IMR-90 (cell line): ENCODE results near the gene PKD1L1. TPM values are rescaled to one million over a fixed set of nuclear protein-coding genes. Genes with fewer than 3 reads are reported as not detected.

ENCODE experiments used
- ATAC-seq: fragments of 200-7000 bp; cut with Tn5 transposase; 2 replicates; pipeline ENCODE4 v1.9.1; 2020; ENCODE audit warnings: low read depth, mild to moderate bottlenecking, moderate library complexity
- BruUV-seq: library from RNA; stranded (reverse); fragments of 400-500 nt; replicated peaks from 2 replicates; lab custom pipeline; 2021; lab: Mats Ljungman, UMichigan
- CTCF ChIA-PET: fragments of 300-600 bp; formaldehyde crosslinking; extraction: SDS; loops from one replicate; lab custom pipeline; 2021; ENCODE audit warnings: antibody characterized with exemption; lab: Yijun Ruan, JAX
- POLR2A ChIA-PET: fragments of 300-600 bp; sonication (Branson Sonifier 250); formaldehyde crosslinking; loops from one replicate; lab custom pipeline; 2022; ENCODE audit warnings: antibody characterized with exemption; ENCODE audit not compliant: unreplicated experiment; lab: Charles Lee
- DNase-seq: peaks from one replicate; pipeline ENCODE4 v3.0.0; 2013
- H2AFZ ChIP-seq: replicated peaks from 2 replicates; pipeline ENCODE3; 2013; ENCODE audit warnings: low read length, mild to moderate bottlenecking; ENCODE audit not compliant: poor library complexity
- H2AK5ac ChIP-seq: 2 replicates; pipeline ENCODE4 v1.6.1; 2013; ENCODE audit warnings: low read depth, low read length, inconsistent platforms
- H2AK9ac ChIP-seq: replicated peaks from 2 replicates; pipeline ENCODE3; 2013; ENCODE audit warnings: mild to moderate bottlenecking, low read depth, low read length, moderate library complexity; ENCODE audit not compliant: poor library complexity
- H2BK120ac ChIP-seq: 2 replicates; pipeline ENCODE4 v1.6.1; 2013; ENCODE audit warnings: low read depth, low read length, inconsistent platforms
- H2BK15ac ChIP-seq: 3 replicates; pipeline ENCODE4 v1.6.1; 2013; ENCODE audit warnings: low read depth, low read length, inconsistent platforms
- H2BK20ac ChIP-seq: 2 replicates; pipeline ENCODE4 v1.6.1; 2013; ENCODE audit warnings: low read depth, mild to moderate bottlenecking, inconsistent platforms, low read length, moderate library complexity
- H2BK5ac ChIP-seq: 2 replicates; pipeline ENCODE4 v1.6.1; 2013; ENCODE audit warnings: mild to moderate bottlenecking, low read depth, low read length, inconsistent platforms; ENCODE audit not compliant: poor library complexity, severe bottlenecking
- H3K14ac ChIP-seq: replicated peaks from 2 replicates; pipeline ENCODE4 v1.6.1; 2013; ENCODE audit warnings: low read depth, low read length, inconsistent platforms
- H3K18ac ChIP-seq: 2 replicates; pipeline ENCODE4 v1.6.1; 2013; ENCODE audit warnings: low read depth, low read length, control low read depth
- H3K23ac ChIP-seq: 2 replicates; pipeline ENCODE4 v1.6.1; 2013; ENCODE audit warnings: low read depth, low read length, inconsistent platforms
- H3K27ac ChIP-seq: 2 replicates; pipeline ENCODE4 v1.5.1; 2013; ENCODE audit warnings: mild to moderate bottlenecking, control low read depth, low read length; ENCODE audit not compliant: insufficient read depth
- H3K27me3 ChIP-seq: 2 replicates; pipeline ENCODE4 v1.6.1; 2013; ENCODE audit warnings: low read length; ENCODE audit not compliant: control insufficient read depth, insufficient read depth
- H3K36me3 ChIP-seq: 2 replicates; pipeline ENCODE4 v1.6.1; 2013; ENCODE audit warnings: low read length, mixed read lengths; ENCODE audit not compliant: control insufficient read depth, insufficient read depth
- H3K4ac ChIP-seq: 2 replicates; pipeline ENCODE4 v1.6.1; 2013; ENCODE audit warnings: low read depth, low read length, inconsistent platforms
- H3K4me1 ChIP-seq: 2 replicates; pipeline ENCODE4 v1.6.1; 2013; ENCODE audit warnings: low read length, mixed read lengths; ENCODE audit not compliant: control insufficient read depth, insufficient read depth
- H3K4me2 ChIP-seq: 2 replicates; pipeline ENCODE4 v1.6.1; 2013; ENCODE audit warnings: low read depth, mild to moderate bottlenecking, control low read depth, low read length, moderate library complexity
- H3K4me3 ChIP-seq: 2 replicates; pipeline ENCODE4 v1.5.1; 2013; ENCODE audit warnings: low read depth, mild to moderate bottlenecking, control low read depth, low read length, moderate library complexity; ENCODE audit not compliant: insufficient read depth
- H3K56ac ChIP-seq: 2 replicates; pipeline ENCODE4 v1.6.1; 2013; ENCODE audit warnings: low read length, inconsistent platforms; ENCODE audit not compliant: insufficient read depth; ENCODE audit errors: extremely low read depth
- H3K79me1 ChIP-seq, 2 experiments: 2 replicates each; pipeline ENCODE4 v1.6.1; 2013; ENCODE audit warnings: low read length in 2 of 2, inconsistent platforms in 1 of 2, low read depth in 1 of 2
- H3K9ac ChIP-seq: 2 replicates; pipeline ENCODE4 v1.6.1; 2013; ENCODE audit warnings: low read depth, low read length, control low read depth
- H3K9me1 ChIP-seq: 2 replicates; pipeline ENCODE4 v1.6.1; 2013; ENCODE audit warnings: low read length, inconsistent platforms; ENCODE audit not compliant: insufficient read depth
- H3K9me3 ChIP-seq: 2 replicates; pipeline ENCODE4 v1.6.1; 2013; ENCODE audit warnings: low read length; ENCODE audit not compliant: control insufficient read depth, insufficient read depth
- H4K20me1 ChIP-seq: 2 replicates; pipeline ENCODE4 v1.6.1; 2013; ENCODE audit warnings: low read length, inconsistent platforms; ENCODE audit not compliant: insufficient read depth
- H4K5ac ChIP-seq: 2 replicates; pipeline ENCODE4 v1.6.1; 2013; ENCODE audit warnings: mild to moderate bottlenecking, low read depth, low read length, control low read depth
- H4K8ac ChIP-seq, 2 experiments: 2 replicates each; pipeline ENCODE4 v1.6.1; 2013; ENCODE audit warnings: low read depth in 2 of 2, low read length in 2 of 2, control low read depth in 1 of 2, inconsistent platforms in 1 of 2
- H4K91ac ChIP-seq: 2 replicates; pipeline ENCODE4 v1.6.1; 2013; ENCODE audit warnings: low read depth, low read length, inconsistent platforms; ENCODE audit not compliant: insufficient read depth
- CHD1 ChIP-seq: IDR thresholded peaks from 2 replicates; pipeline ENCODE4 v1.6.1; 2012; ENCODE audit warnings: low read depth, low read length, improper control_type of control experiment
- CTCF ChIP-seq: conservative IDR thresholded peaks from 2 replicates; pipeline ENCODE4 v1.5.1; 2012; ENCODE audit warnings: mild to moderate bottlenecking, low read depth, low read length, improper control_type of control experiment
- MAFK ChIP-seq: IDR thresholded peaks from 2 replicates; pipeline ENCODE4 v1.6.1; 2012; ENCODE audit warnings: low read depth, low read length, improper control_type of control experiment
- MXI1 ChIP-seq: IDR thresholded peaks from 2 replicates; pipeline ENCODE4 v1.6.1; 2012; ENCODE audit warnings: low read depth, mild to moderate bottlenecking, low read length, moderate library complexity, borderline replicate concordance
- NFE2L2 ChIP-seq: fragments of 150-350 bp; IDR thresholded peaks from 2 replicates; pipeline ENCODE4 v1.6.1; 2016; ENCODE audit warnings: low read depth, mild to moderate bottlenecking, low read length
- POLR2A ChIP-seq: IDR thresholded peaks from 2 replicates; pipeline ENCODE4 v1.6.1; 2012; ENCODE audit warnings: mild to moderate bottlenecking, low read depth, low read length
- RCOR1 ChIP-seq: IDR thresholded peaks from 2 replicates; pipeline ENCODE4 v1.6.1; 2012; ENCODE audit warnings: mild to moderate bottlenecking, low read length, improper control_type of control experiment; ENCODE audit not compliant: insufficient replicate concordance
- SMC3 ChIP-seq: fragments of 150-350 bp; IDR thresholded peaks from 2 replicates; pipeline ENCODE4 v1.6.1; 2016; ENCODE audit warnings: low read depth, mild to moderate bottlenecking, antibody characterized with exemption, low read length, moderate library complexity
- WGBS, 2 experiments: methylation state at CpG; one replicate each; pipeline versions ENCODE4 v1.1.5 to v1.1.7; 2013; ENCODE audit warnings: missing lambda C conversion rate in 2 of 2; ENCODE audit not compliant: insufficient read length in 1 of 2; ENCODE audit errors: extremely low coverage in 2 of 2; 5-methylcytosine and 5-hydroxymethylcytosine counted together
- dilution Hi-C: fragments of 300-500 bp; cut with HindIII; formaldehyde crosslinking; loops from one replicate; pipeline ENCODE4 v1.14.3; 2018; ENCODE audit warnings: low sequenced_read_pairs; ENCODE audit not compliant: unreplicated experiment
- in situ Hi-C: fragments of 300-500 bp; cut with MboI; formaldehyde crosslinking; loops from 3 replicates; pipeline ENCODE4 v1.14.3; 2019; ENCODE audit warnings: low sequenced_read_pairs, inconsistent platforms, mixed read lengths
- intact Hi-C: fragments of 100-400 bp; cut with micrococcal nuclease; formaldehyde crosslinking; loops from 2 replicates; pipeline ENCODE4 v1.10.0; 2022
- polyA plus RNA-seq, 3 experiments: library from polyadenylated mRNA; depleted of rRNA; stranded (reverse); fragments of >200 nt; gene quantifications; 2 replicates each; pipeline ENCODE4 v1.2.3, GENCODE V29; 2012; ENCODE audit warnings: low replicate concordance in 1 of 3
- total RNA-seq: library from RNA; depleted of rRNA; stranded (reverse); fragments of >200 nt; gene quantifications from 2 replicates; pipeline ENCODE4 v1.2.3, GENCODE V29; 2012

Gene PKD1L1
- total and polyA plus RNA-seq, 2 of the 4 experiments (the other 2 are of a cell fraction), result under 0.01 to 0.15 TPM

- H2AK5ac ChIP-seq, result no peak overlapping the region
- no peak overlapping the region for H3K56ac ChIP-seq
- H2BK5ac ChIP-seq, result no peak overlapping the region
- no peak overlapping the region for H3K14ac ChIP-seq
- H3K4me1 ChIP-seq, result peaks cover 2% of the 10 kb centered on the region; the same call in 1 of the 2 replicates
- H2BK20ac ChIP-seq, result no peak overlapping the region
- H3K27ac ChIP-seq, result no peak overlapping the region
- peaks cover 4% of the 10 kb centered on the region for H3K9me1 ChIP-seq
- H4K20me1 ChIP-seq, result no peaks in the 10 kb centered on the region
- H3K36me3 ChIP-seq, result no peaks in the 10 kb centered on the region
- BruUV-seq, result no TSS peak
- no peak overlapping the region for H2BK15ac ChIP-seq
- ChIA-PET POLR2A (no interaction called here), CTCF (interaction anchor here (1.6 kb wide), 1 partner anchor 10 kb away, joined by 5 read pairs; no protein-coding TSS in a partner anchor)
- no peak overlapping the region for H3K4me2 ChIP-seq
- H3K18ac ChIP-seq, result no peak overlapping the region
- TF ChIP-seq MXI1 (no peak), NFE2L2 (no peak), SMC3 (no peak), CTCF (no peak), RCOR1 (no peak), POLR2A (no peak), CHD1 (no peak), MAFK (no peak)
- H3K4me3 ChIP-seq, result no peak overlapping the region
- no peak overlapping the region for H2BK120ac ChIP-seq
- no peaks in the 10 kb centered on the region for H3K79me1 ChIP-seq
- H3K4ac ChIP-seq, result no peak overlapping the region
- no peaks in the 10 kb centered on the region for H3K9me3 ChIP-seq
- ATAC-seq (no peak), DNase-seq (no peak)
- H3K27me3 ChIP-seq, result no peaks in the 10 kb centered on the region
- intact Hi-C loops, result no loop called here
- H4K91ac ChIP-seq, result no peak overlapping the region
- in situ Hi-C loops, result no loop called here
- H4K5ac ChIP-seq, result no peak overlapping the region
- H4K8ac ChIP-seq, result no peak overlapping the region
- dilution Hi-C loops, result no loop called here
- 90% methylated on average over 2 of the region's 6 CpGs; no CpG with 5 or more reads in 1 of the 2 experiments for WGBS, 2 experiments
- no peak overlapping the region for H3K23ac ChIP-seq
- H2AFZ ChIP-seq, result no peak overlapping the region
- no peak overlapping the region for H3K9ac ChIP-seq
- H2AK9ac ChIP-seq, result no peak overlapping the region
Measured at GRCh38 chr7:47934831-47935230, 13.4 kb downstream of the PKD1L1 start.
